IPS DF 6.9 (cell line): ENCODE data around the gene TNS1.

Experiments used
- DNase-seq: peaks from one replicate; pipeline ENCODE4 v3.0.0-alpha.2; 2013; ENCODE audit warnings: low read depth, low spot score
- H3K27ac ChIP-seq: one replicate; pipeline ENCODE4 v1.5.1; 2013; ENCODE audit warnings: low read length, control low read depth
- H3K27me3 ChIP-seq: 2 replicates; pipeline ENCODE4 v1.6.1; 2013; ENCODE audit warnings: mild to moderate bottlenecking, low read length; ENCODE audit not compliant: control insufficient read depth, insufficient read depth
- H3K36me3 ChIP-seq: 2 replicates; pipeline ENCODE4 v1.6.1; 2013; ENCODE audit warnings: low read length; ENCODE audit not compliant: control insufficient read depth, insufficient read depth
- H3K4me1 ChIP-seq: 2 replicates; pipeline ENCODE4 v1.6.1; 2013; ENCODE audit warnings: low read length; ENCODE audit not compliant: control insufficient read depth, insufficient read depth
- H3K4me3 ChIP-seq: 2 replicates; pipeline ENCODE4 v1.5.1; 2013; ENCODE audit warnings: mild to moderate bottlenecking, low read length
- H3K9me3 ChIP-seq: 2 replicates; pipeline ENCODE4 v1.6.1; 2013; ENCODE audit warnings: low read length, inconsistent platforms; ENCODE audit not compliant: control insufficient read depth, insufficient read depth
- WGBS: extraction: QIAGEN DNeasy Blood & Tissue Kit; methylation state at CpG from one replicate; pipeline ENCODE4 v1.1.7; 2013; ENCODE audit warnings: mixed read lengths, missing lambda C conversion rate; ENCODE audit not compliant: insufficient read length, insufficient coverage; 5-methylcytosine and 5-hydroxymethylcytosine counted together

Gene TNS1

DNA sequence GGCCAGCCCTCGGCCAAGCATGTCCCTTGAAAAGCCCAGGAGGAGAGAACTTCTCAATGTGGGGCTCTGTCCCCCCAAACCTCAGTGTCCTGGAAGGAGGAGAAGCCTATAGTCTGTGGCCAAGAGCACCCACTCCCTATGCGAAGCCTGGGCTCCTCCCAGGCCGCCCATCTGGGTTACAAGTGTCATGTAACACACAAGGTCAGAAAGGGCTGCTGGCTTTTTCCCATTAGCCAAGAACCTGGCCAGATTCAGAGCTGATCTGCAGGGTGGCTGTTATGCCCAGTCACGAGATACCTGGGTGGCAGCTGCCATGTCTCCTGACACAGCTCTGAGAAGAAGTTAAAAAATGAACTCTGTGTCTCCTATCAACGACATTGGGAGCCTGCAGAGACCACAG, 170.7 kb downstream of the TNS1 start:
- Histone ChIP-seq H3K36me3 (no peaks in the 10 kb centered on the region), H3K4me1 (peaks cover 1% of the 10 kb centered on the region), H3K27ac (no peak overlapping the region), H3K9me3 (no peaks in the 10 kb centered on the region), H3K4me3 (no peak overlapping the region), H3K27me3 (no peaks in the 10 kb centered on the region)
- WGBS: no CpG with 5 or more reads among the region's 5 CpGs
- no peak for DNase-seq

DNA sequence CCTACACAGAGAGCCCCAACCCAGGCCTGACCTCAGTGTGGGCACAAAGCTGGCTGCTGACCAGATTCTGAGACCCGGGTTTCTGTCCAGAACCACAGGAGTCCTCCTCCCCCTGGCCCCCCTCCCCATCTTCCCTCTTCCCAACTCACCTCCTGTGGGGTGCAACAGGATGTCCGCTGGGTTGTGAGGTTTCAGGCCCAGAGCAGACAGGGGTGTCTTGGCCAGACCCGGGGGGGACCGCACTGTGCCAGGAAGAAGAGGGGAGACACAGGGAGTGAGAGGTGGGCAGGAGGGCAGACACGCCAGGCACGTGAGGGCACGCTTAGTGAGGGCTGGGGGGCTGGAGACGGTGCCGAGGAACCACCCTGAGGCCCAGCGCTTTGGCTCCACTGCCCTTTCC, 171.5 kb downstream of the TNS1 start:
- Histone ChIP-seq H3K4me1 (no peaks in the 10 kb centered on the region; the same call in 1 of the 2 replicates), H3K4me3 (no peak overlapping the region), H3K27ac (no peak overlapping the region), H3K36me3 (no peaks in the 10 kb centered on the region), H3K27me3 (no peaks in the 10 kb centered on the region), H3K9me3 (no peaks in the 10 kb centered on the region)
- no peak for DNase-seq
- no CpG with 5 or more reads among the region's 10 CpGs for WGBS

DNA sequence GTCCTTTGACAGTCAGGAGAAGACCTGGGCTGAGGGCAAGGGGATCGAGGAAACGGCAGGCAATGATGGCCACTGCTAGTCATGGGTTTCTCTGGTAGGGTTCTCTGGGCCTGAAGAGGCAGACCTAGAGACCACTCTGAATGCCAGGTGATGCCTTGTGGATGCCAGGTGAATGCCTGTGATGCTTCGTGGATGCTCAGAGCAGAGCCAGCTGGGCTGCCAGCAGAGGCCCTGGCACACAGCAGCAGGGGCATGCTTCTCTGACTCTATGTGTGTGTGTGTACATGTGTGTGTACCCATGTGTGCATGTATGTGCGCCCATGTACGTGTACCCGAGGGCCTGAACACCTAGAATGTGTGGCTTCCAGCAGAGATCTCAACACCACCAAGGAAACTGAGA, 172.0 kb downstream of the TNS1 start:
- no peak for DNase-seq
- Histone ChIP-seq H3K27me3 (no peaks in the 10 kb centered on the region), H3K36me3 (no peaks in the 10 kb centered on the region), H3K27ac (no peak overlapping the region), H3K9me3 (no peaks in the 10 kb centered on the region), H3K4me1 (no peaks in the 10 kb centered on the region; the same call in 1 of the 2 replicates), H3K4me3 (no peak overlapping the region)
- no CpG with 5 or more reads among the region's 6 CpGs for WGBS

DNA sequence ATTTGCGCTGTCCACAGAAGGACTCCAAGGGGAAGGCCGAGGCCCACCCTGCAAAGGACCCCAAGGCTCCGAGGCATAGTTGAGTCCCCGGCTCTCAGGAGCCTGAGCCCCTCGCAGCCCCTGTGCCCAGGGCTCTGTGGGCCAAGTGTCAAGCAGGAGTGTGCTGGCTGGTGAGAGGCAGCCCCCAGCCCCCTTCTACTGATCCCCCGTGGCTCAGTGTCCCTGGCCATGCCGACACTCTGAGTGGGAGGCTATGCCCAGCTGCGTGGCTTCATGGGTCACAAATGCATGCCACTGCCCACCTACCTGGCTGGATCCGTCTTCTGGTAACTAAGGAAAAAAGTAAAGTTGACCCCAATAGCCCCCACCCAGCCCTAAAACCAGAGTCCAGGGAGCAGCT, 172.7 kb downstream of the TNS1 start:
- no peak overlapping the region for H3K4me3 ChIP-seq
- H3K27me3 ChIP-seq: no peaks in the 10 kb centered on the region
- no peak overlapping the region for H3K27ac ChIP-seq
- WGBS: no CpG with 5 or more reads among the region's 9 CpGs
- no peaks in the 10 kb centered on the region; the same call in 1 of the 2 replicates for H3K4me1 ChIP-seq
- no peak for DNase-seq
- H3K36me3 ChIP-seq: no peaks in the 10 kb centered on the region
- no peaks in the 10 kb centered on the region for H3K9me3 ChIP-seq

DNA sequence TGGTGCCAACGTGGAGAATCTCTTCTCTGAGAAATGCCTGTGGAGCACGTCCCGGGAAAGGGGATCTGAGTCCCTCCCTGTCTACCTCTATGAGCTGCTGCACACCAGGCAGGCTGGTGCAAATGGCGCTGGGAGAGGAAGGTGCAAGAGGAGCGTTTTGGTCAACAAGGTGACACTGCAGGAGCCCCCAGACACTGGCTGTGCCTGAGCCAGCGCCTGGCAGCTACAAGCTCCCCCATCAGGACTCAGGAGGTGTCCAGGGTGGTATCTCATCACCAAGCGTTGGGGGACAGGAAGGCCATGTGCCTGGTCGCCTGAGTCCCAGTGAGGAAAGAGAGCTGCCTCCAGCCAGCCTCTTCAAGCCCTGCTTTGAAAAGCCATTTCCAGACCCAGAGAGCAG, 173.4 kb downstream of the TNS1 start:
- Histone ChIP-seq H3K36me3 (no peaks in the 10 kb centered on the region), H3K27me3 (no peaks in the 10 kb centered on the region), H3K4me3 (no peak overlapping the region), H3K9me3 (no peaks in the 10 kb centered on the region), H3K27ac (no peak overlapping the region), H3K4me1 (no peaks in the 10 kb centered on the region; the same call in 1 of the 2 replicates)
- WGBS: no CpG with 5 or more reads among the region's 8 CpGs
- DNase-seq: no peak

GRCh38 chr2:217828336-217828735, 174.5 kb downstream of the TNS1 start:
- no CpG with 5 or more reads among the region's 4 CpGs for WGBS
- Histone ChIP-seq H3K9me3 (no peaks in the 10 kb centered on the region), H3K27ac (no peak overlapping the region), H3K4me3 (no peak overlapping the region), H3K4me1 (no peaks in the 10 kb centered on the region; the same call in 1 of the 2 replicates), H3K36me3 (no peaks in the 10 kb centered on the region), H3K27me3 (no peaks in the 10 kb centered on the region)
- DNase-seq: no peak

DNA sequence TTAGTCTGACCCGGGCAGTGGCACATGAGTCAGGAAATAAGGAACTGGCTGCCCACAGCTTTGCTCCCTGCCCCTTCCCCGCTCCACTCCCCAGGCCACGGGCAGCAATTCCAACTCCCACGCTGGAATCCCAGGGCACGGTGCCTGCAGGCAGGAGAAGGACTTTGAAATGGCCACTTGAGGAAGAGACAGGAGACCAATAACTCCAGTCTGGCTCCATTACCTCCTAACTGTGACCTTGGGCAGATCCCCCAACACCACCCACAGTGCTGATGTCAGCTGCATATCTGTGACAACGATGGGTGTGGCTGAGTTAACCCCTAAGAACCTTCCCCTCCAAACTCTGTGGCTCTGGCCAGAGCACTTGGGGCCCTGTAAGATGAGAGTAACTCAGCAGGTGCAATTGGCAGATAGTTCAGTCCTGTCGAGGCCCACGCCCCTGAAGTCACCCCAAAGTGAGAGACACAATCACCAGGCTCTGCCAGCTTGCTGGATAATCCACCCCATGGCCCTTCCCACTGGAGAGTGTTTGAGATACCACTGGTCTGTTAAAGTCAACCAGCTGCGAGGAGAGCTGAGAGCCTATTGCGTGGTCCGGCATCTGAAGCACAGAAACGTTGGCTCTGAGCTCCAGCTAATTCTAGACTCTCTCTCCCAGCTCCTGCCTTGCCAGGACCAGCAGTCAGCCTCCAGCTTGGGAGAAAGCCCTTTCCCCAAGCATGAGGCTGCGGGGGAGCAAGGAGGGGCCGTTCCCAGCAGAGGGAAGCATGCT, 175.2 kb downstream of the TNS1 start:
- no peak overlapping the region for H3K27ac ChIP-seq
- H3K27me3 ChIP-seq: no peaks in the 10 kb centered on the region
- H3K36me3 ChIP-seq: no peaks in the 10 kb centered on the region
- H3K9me3 ChIP-seq: no peaks in the 10 kb centered on the region
- H3K4me3 ChIP-seq: no peak overlapping the region
- H3K4me1 ChIP-seq: no peaks in the 10 kb centered on the region; the same call in 1 of the 2 replicates
- no peak for DNase-seq
- no CpG with 5 or more reads among the region's 14 CpGs for WGBS

DNA sequence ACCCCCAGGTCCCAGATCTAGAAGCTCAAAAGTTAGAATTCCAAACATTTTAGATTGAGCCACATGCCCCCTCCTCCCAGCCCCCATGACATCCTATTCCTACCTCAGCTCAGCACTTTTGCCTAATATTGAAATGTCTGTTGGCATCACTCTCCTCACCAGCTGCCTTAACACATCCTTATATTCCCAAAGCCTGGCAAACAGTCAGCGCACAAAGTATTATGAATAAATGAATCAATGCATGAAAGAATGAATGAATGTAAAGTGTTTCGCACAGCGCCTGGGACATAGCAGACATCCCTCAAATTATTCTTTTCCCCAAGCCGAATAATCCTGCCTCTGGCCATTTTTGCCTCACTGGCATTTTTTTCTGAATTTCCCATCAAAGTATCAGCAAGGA, 175.8 kb downstream of the TNS1 start:
- DNase-seq: no peak
- no CpG with 5 or more reads among the region's 4 CpGs for WGBS
- Histone ChIP-seq H3K9me3 (no peaks in the 10 kb centered on the region), H3K4me3 (no peak overlapping the region), H3K36me3 (no peaks in the 10 kb centered on the region), H3K4me1 (no peaks in the 10 kb centered on the region; the same call in 1 of the 2 replicates), H3K27me3 (no peaks in the 10 kb centered on the region), H3K27ac (no peak overlapping the region)

GRCh38 chr2:217826520-217826919, 176.3 kb downstream of the TNS1 start:
- H3K4me3 ChIP-seq: no peak overlapping the region
- no peaks in the 10 kb centered on the region for H3K27me3 ChIP-seq
- DNase-seq: no peak
- WGBS: no CpG with 5 or more reads among the region's 6 CpGs
- no peaks in the 10 kb centered on the region for H3K9me3 ChIP-seq
- H3K27ac ChIP-seq: no peak overlapping the region
- H3K4me1 ChIP-seq: no peaks in the 10 kb centered on the region; the same call in 1 of the 2 replicates
- H3K36me3 ChIP-seq: no peaks in the 10 kb centered on the region

DNA sequence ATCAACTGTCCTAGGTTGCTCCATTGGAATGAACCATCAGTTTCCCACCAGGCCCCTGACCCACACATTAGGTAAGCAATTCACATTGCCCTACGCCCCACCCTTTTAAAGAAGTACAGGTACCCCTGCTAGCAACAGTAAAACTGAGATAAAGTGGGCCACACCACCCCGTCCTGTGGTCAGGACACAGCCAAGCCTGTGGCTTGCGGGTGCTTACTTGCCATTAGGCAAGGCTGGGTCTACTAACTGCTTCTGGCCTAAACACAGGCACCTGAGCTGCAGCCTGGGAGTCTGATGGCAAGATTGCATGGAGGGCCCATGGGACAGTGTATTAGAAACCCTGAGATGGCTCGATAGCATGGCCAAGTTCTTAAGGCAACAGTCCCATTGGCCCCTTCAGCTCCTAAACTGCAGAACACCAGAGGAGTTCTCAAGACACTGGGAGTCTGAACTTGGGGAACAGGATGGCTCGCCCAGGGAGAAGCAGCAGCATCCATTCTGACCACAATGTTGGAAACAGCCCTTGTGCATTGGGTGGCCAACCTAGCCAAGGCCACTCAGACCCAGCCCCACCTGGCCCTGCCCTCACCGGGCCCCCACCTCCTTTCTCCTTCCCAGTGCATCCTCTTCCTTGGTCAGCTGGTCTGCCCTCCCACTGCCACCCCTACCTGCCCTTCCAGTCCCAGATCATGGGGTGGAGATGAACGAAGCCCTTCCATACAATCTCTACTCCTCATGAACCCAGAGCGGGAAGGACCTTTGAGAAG, 177.1 kb downstream of the TNS1 start:
- no CpG with 5 or more reads among the region's 8 CpGs for WGBS

More for the DNA sequence above, 177.1 kb downstream of the TNS1 start:
- Histone ChIP-seq H3K9me3 (no peaks in the 10 kb centered on the region), H3K27ac (no peak overlapping the region), H3K36me3 (no peaks in the 10 kb centered on the region), H3K4me1 (no peaks in the 10 kb centered on the region; the same call in 1 of the 2 replicates), H3K4me3 (no peak overlapping the region), H3K27me3 (no peaks in the 10 kb centered on the region)
- DNase-seq: no peak
